ENCODE results near the gene HOTAIR. TPM values are rescaled to one million over a fixed set of nuclear protein-coding genes. Genes with fewer than 3 reads are reported as not detected.

HOTAIR gene
- total RNA-seq, 1 donor from 2014 or later, result not detected

GRCh38 chr12:53931844-53932581 is 42.7 kb downstream of the HOTAIR start:
- Histone ChIP-seq H3K36me3 (ENCODE audit: insufficient read depth, low read length) (no peaks in the 10 kb centered on the region), H3K79me2 (ENCODE audit: insufficient read depth, low read length) (no peaks in the 10 kb centered on the region), H2AFZ (ENCODE audit: low read depth, low read length) (no peak overlapping the region), H3K9ac (ENCODE audit: low read length) (no peak overlapping the region), H3K9me3 (ENCODE audit: insufficient read depth, low read depth, low read length) (peaks cover 3% of the 10 kb centered on the region), H3K4me3 (ENCODE audit: insufficient read depth, low read depth, low read length) (no peak overlapping the region), H4K20me1 (ENCODE audit: insufficient read depth, low read length) (no peaks in the 10 kb centered on the region), H3K4me1 (ENCODE audit: insufficient read depth, low read length) (peaks cover 2% of the 10 kb centered on the region), H3K27ac (ENCODE audit: low read depth, low read length) (no peak overlapping the region), H3K4me2 (ENCODE audit: low read length) (no peak overlapping the region), H3K27me3 (ENCODE audit: insufficient read depth, low read length) (peaks cover 97% of the 10 kb centered on the region)
- FAIRE-seq (no peak), DNase-seq (ENCODE audit: low read depth) (no peak)
- TF ChIP-seq EZH2 (IDR thresholded peaks at IDR 0.05; ENCODE audit: insufficient read depth, low read length), result no peak
- TF ChIP-seq, protein P1, sequence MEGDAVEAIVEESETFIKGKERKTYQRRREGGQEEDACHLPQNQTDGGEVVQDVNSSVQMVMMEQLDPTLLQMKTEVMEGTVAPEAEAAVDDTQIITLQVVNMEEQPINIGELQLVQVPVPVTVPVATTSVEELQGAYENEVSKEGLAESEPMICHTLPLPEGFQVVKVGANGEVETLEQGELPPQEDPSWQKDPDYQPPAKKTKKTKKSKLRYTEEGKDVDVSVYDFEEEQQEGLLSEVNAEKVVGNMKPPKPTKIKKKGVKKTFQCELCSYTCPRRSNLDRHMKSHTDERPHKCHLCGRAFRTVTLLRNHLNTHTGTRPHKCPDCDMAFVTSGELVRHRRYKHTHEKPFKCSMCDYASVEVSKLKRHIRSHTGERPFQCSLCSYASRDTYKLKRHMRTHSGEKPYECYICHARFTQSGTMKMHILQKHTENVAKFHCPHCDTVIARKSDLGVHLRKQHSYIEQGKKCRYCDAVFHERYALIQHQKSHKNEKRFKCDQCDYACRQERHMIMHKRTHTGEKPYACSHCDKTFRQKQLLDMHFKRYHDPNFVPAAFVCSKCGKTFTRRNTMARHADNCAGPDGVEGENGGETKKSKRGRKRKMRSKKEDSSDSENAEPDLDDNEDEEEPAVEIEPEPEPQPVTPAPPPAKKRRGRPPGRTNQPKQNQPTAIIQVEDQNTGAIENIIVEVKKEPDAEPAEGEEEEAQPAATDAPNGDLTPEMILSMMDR (IDR thresholded peaks at IDR 0.05; ENCODE audit: insufficient read depth, low read depth, low read length), result no peak
- Mint-ChIP-seq H3K4me1 (ENCODE audit: low read depth, unreplicated experiment) (no peaks in the 10 kb centered on the region), H3K27ac (ENCODE audit: unreplicated experiment) (no peak overlapping the region), H3K36me3 (ENCODE audit: low read depth, unreplicated experiment) (peaks cover 3% of the 10 kb centered on the region), H3K4me3 (ENCODE audit: unreplicated experiment) (no peak overlapping the region), H3K9me3 (ENCODE audit: unreplicated experiment) (peaks cover 30% of the 10 kb centered on the region), H3K27me3 (ENCODE audit: low read depth, unreplicated experiment) (peaks cover 98% of the 10 kb centered on the region)

- Histone ChIP-seq H3K36me3 (ENCODE audit: insufficient read depth, low read length) (no peaks in the 10 kb centered on the region), H3K9ac (ENCODE audit: low read length) (no peak overlapping the region), H3K27ac (ENCODE audit: low read depth, low read length) (no peak overlapping the region), H2AFZ (ENCODE audit: low read depth, low read length) (no peak overlapping the region), H3K4me1 (ENCODE audit: insufficient read depth, low read length) (peaks cover 2% of the 10 kb centered on the region), H3K4me3 (ENCODE audit: insufficient read depth, low read depth, low read length) (no peak overlapping the region), H3K27me3 (ENCODE audit: insufficient read depth, low read length) (peaks cover 97% of the 10 kb centered on the region), H3K79me2 (ENCODE audit: insufficient read depth, low read length) (no peaks in the 10 kb centered on the region), H3K9me3 (ENCODE audit: insufficient read depth, low read depth, low read length) (peaks cover 3% of the 10 kb centered on the region), H4K20me1 (ENCODE audit: insufficient read depth, low read length) (no peaks in the 10 kb centered on the region), H3K4me2 (ENCODE audit: low read length) (no peak overlapping the region)
- Mint-ChIP-seq H3K27me3 (ENCODE audit: low read depth, unreplicated experiment) (peaks cover 98% of the 10 kb centered on the region), H3K27ac (ENCODE audit: unreplicated experiment) (no peak overlapping the region), H3K36me3 (ENCODE audit: low read depth, unreplicated experiment) (peaks cover 3% of the 10 kb centered on the region), H3K4me3 (ENCODE audit: unreplicated experiment) (no peak overlapping the region), H3K4me1 (ENCODE audit: low read depth, unreplicated experiment) (no peaks in the 10 kb centered on the region), H3K9me3 (ENCODE audit: unreplicated experiment) (peaks cover 32% of the 10 kb centered on the region)
- TF ChIP-seq, protein P1 (IDR thresholded peaks at IDR 0.05; ENCODE audit: insufficient read depth, low read depth, low read length), result no peak
- TF ChIP-seq EZH2 (IDR thresholded peaks at IDR 0.05; ENCODE audit: insufficient read depth, low read length), result peak; percentile 43
- DNase-seq (ENCODE audit: low read depth) (no peak), FAIRE-seq (no peak)
Observed at GRCh38 chr12:53930591-53931255, 44.0 kb downstream of the HOTAIR start.

GRCh38 chr12:53929527-53929926 is 45.2 kb downstream of the HOTAIR start:
- peaks cover 96% of the 10 kb centered on the region for H3K27me3 ChIP-seq (ENCODE audit: insufficient read depth, low read length)
- H3K4me3 Mint-ChIP-seq (ENCODE audit: unreplicated experiment), result no peak overlapping the region
- H2AFZ ChIP-seq (ENCODE audit: low read depth, low read length), result no peak overlapping the region
- H3K9me3 ChIP-seq (ENCODE audit: insufficient read depth, low read depth, low read length), result peaks cover 3% of the 10 kb centered on the region
- TF ChIP-seq, protein P1 (IDR thresholded peaks at IDR 0.05; ENCODE audit: insufficient read depth, low read depth, low read length), result no peak
- no peak for TF ChIP-seq EZH2 (IDR thresholded peaks at IDR 0.05; ENCODE audit: insufficient read depth, low read length)
- H4K20me1 ChIP-seq (ENCODE audit: insufficient read depth, low read length), result no peaks in the 10 kb centered on the region
- peaks cover 98% of the 10 kb centered on the region for H3K27me3 Mint-ChIP-seq (ENCODE audit: low read depth, unreplicated experiment)
- FAIRE-seq, result no peak
- no peak overlapping the region for H3K4me3 ChIP-seq (ENCODE audit: insufficient read depth, low read depth, low read length)
- no peaks in the 10 kb centered on the region for H3K4me1 Mint-ChIP-seq (ENCODE audit: low read depth, unreplicated experiment)
- no peak overlapping the region for H3K27ac ChIP-seq (ENCODE audit: low read depth, low read length)
- H3K36me3 ChIP-seq (ENCODE audit: insufficient read depth, low read length), result no peaks in the 10 kb centered on the region
- H3K36me3 Mint-ChIP-seq (ENCODE audit: low read depth, unreplicated experiment), result peaks cover 3% of the 10 kb centered on the region
- no peak overlapping the region for H3K4me2 ChIP-seq (ENCODE audit: low read length)
- DNase-seq (ENCODE audit: low read depth), result no peak
- H3K27ac Mint-ChIP-seq (ENCODE audit: unreplicated experiment), result no peak overlapping the region
- H3K9ac ChIP-seq (ENCODE audit: low read length), result no peak overlapping the region
- no peaks in the 10 kb centered on the region for H3K4me1 ChIP-seq (ENCODE audit: insufficient read depth, low read length)
- no peaks in the 10 kb centered on the region for H3K79me2 ChIP-seq (ENCODE audit: insufficient read depth, low read length)
- peaks cover 26% of the 10 kb centered on the region for H3K9me3 Mint-ChIP-seq (ENCODE audit: unreplicated experiment)

All from astrocyte (in vitro differentiated cells and primary cell).